Lung (tissue), 12 donors: ENCODE results near the gene DENND2D. TPM values are rescaled to one million over a fixed set of nuclear protein-coding genes. Genes with fewer than 3 reads are reported as not detected.

ENCODE experiments used
- ATAC-seq: fragments of 200-7000 bp; cut with Tn5 transposase; one replicate; pipeline ENCODE4 v1.9.1; 2020; ENCODE audit warnings: moderate number of reproducible peaks; ENCODE audit not compliant: insufficient read depth, low FRiP score
- DNase-seq, 3 donors: peaks; one replicate each; pipeline ENCODE4 v3.0.0-alpha.2; 2013 to 2017
- H3K27ac ChIP-seq, 2 donors: one replicate each; pipeline ENCODE4 v1.5.1; 2013; ENCODE audit warnings: mild to moderate bottlenecking in 2 of 2, moderate library complexity in 2 of 2, control low read depth in 1 of 2, inconsistent platforms in 1 of 2, low read depth in 1 of 2, low read length in 1 of 2
- H3K27me3 ChIP-seq, 3 donors: one replicate each; pipeline ENCODE4 v1.5.1; 2013; ENCODE audit warnings: low read length in 2 of 3; ENCODE audit not compliant: control insufficient read depth in 3 of 3, insufficient read depth in 3 of 3
- H3K36me3 ChIP-seq, 4 donors: one replicate each; pipeline ENCODE4 v1.5.1; 2013; ENCODE audit warnings: low read length in 4 of 4, mild to moderate bottlenecking in 1 of 4, moderate library complexity in 1 of 4; ENCODE audit not compliant: control insufficient read depth in 4 of 4, insufficient read depth in 4 of 4
- H3K4me1 ChIP-seq, 5 donors: one replicate each; pipeline ENCODE4 v1.5.1; 2013; ENCODE audit warnings: low read length in 5 of 5, mild to moderate bottlenecking in 2 of 5, moderate library complexity in 1 of 5; ENCODE audit not compliant: control insufficient read depth in 5 of 5, insufficient read depth in 5 of 5
- H3K4me3 ChIP-seq: one replicate; pipeline ENCODE4 v1.5.1; 2013; ENCODE audit warnings: mild to moderate bottlenecking, control low read depth, moderate library complexity
- H3K9ac ChIP-seq, 2 donors: one replicate each; pipeline ENCODE4 v1.5.1; 2013; ENCODE audit warnings: low read length in 2 of 2, control low read depth in 1 of 2; ENCODE audit not compliant: insufficient read depth in 1 of 2
- H3K9me3 ChIP-seq, 4 donors: one replicate each; pipeline ENCODE4 v1.5.1; 2013; ENCODE audit warnings: low read length in 3 of 4, mild to moderate bottlenecking in 1 of 4, moderate library complexity in 1 of 4; ENCODE audit not compliant: control insufficient read depth in 4 of 4, insufficient read depth in 3 of 4
- WGBS, 2 donors: extraction: QIAGEN DNeasy Blood & Tissue Kit; methylation state at CpG; one replicate each; pipeline ENCODE4 v1.1.7; 2013; 5-methylcytosine and 5-hydroxymethylcytosine counted together
- polyA plus RNA-seq, 2 donors: library from polyadenylated mRNA; stranded (reverse); fragments of 200-250 nt; gene quantifications; one replicate each; pipeline ENCODE4 v1.2.1, GENCODE V29; 2013
- total RNA-seq, 2 donors: library from RNA; depleted of rRNA in 1 of 2; stranded (reverse); fragments of >200 nt in 1 of 2; gene quantifications; one replicate each; pipeline ENCODE4 v1.2.1, GENCODE V29; 2014 to 2021
- TF ChIP-seq, protein P1 (sequence below): IDR thresholded peaks from 2 replicates; pipeline ENCODE4 v1.5.1; 2012; ENCODE audit warnings: mild to moderate bottlenecking; ENCODE audit errors: control extremely low read depth, extremely low read depth
- donor health status: control.
- donor health status: control.
- donor health status: Bipolar disorder and iron deficiency.
- donor health status: healthy.
- donor health status: DM: yes; HTN: yes; CAD: no.

The DENND2D gene
- total and polyA plus RNA-seq, 4 donors, result 39.3 to 71.7 (median 55.5) TPM

GRCh38 chr1:111227434-111227833 is 27.0 kb upstream of the DENND2D start, which contains the start of gene CHI3L2:
Gene CHI3L2, plus strand, starts transcription at chr1:111227713. Its CDS starts 17 bp downstream, at chr1:111227730.
- no peaks in the 10 kb centered on the region for H3K36me3 ChIP-seq
- TF ChIP-seq, protein P1, sequence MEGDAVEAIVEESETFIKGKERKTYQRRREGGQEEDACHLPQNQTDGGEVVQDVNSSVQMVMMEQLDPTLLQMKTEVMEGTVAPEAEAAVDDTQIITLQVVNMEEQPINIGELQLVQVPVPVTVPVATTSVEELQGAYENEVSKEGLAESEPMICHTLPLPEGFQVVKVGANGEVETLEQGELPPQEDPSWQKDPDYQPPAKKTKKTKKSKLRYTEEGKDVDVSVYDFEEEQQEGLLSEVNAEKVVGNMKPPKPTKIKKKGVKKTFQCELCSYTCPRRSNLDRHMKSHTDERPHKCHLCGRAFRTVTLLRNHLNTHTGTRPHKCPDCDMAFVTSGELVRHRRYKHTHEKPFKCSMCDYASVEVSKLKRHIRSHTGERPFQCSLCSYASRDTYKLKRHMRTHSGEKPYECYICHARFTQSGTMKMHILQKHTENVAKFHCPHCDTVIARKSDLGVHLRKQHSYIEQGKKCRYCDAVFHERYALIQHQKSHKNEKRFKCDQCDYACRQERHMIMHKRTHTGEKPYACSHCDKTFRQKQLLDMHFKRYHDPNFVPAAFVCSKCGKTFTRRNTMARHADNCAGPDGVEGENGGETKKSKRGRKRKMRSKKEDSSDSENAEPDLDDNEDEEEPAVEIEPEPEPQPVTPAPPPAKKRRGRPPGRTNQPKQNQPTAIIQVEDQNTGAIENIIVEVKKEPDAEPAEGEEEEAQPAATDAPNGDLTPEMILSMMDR, result no peak
- H3K4me3 ChIP-seq, result no peak within 1 kb of the TSS
- H3K27ac ChIP-seq, result no peak within 1 kb of the TSS
- ATAC-seq (peak; percentile 51), DNase-seq (no peak)
- H3K9ac ChIP-seq, result no peak within 1 kb of the TSS
- H3K9me3 ChIP-seq, result no peaks in the 10 kb centered on the region
- H3K4me1 ChIP-seq, result peaks cover 0 to 5% (median 0%) of the 10 kb centered on the region in 5 donors
- whole genome bisulfite sequencing, 2 donors, result 45 to 46% methylated on average over 3 of the region's 3 CpGs
- H3K27me3 ChIP-seq, result no peaks in the 10 kb centered on the region

- WGBS, 2 donors, result 59 to 67% methylated on average over 6 of the region's 6 CpGs
- Histone ChIP-seq H3K9ac (no peak overlapping the region), H3K27ac (no peak overlapping the region), H3K4me1 (peaks cover 0 to 8% (median 0%) of the 10 kb centered on the region in 5 donors), H3K4me3 (no peak overlapping the region), H3K36me3 (no peaks in the 10 kb centered on the region), H3K27me3 (no peaks in the 10 kb centered on the region), H3K9me3 (no peaks in the 10 kb centered on the region)
- ATAC-seq (no peak), DNase-seq (peak in 2 of 3 donors; percentile 33 to 43)
- TF ChIP-seq, protein P1, result no peak
These were observed 25.4 kb upstream of the DENND2D start for GRCh38 chr1:111225717-111226400.

DNA sequence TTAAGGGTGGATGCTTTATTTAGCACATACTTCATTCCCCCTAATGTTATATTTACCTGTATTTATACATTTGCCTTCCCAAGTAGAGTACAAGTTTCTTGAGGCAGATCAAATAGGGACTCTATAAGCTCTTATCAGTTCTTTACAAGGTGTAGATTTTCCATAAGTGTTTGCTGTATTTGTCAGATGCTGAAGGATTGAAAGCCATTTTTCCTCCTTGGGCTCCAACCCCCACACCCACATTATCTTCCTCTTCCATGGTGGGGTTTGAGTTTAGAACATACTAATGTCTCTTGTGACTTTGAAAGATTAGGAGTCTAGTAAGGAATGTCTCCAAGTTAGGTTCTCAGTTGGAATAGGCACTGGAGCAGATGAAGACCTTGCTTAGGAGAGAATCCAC is 24.6 kb upstream of the DENND2D start:
- Histone ChIP-seq H3K27ac (no peak overlapping the region), H3K9ac (no peak overlapping the region), H3K27me3 (no peaks in the 10 kb centered on the region), H3K4me1 (peaks cover 0 to 8% (median 0%) of the 10 kb centered on the region in 5 donors), H3K4me3 (no peak overlapping the region), H3K36me3 (no peaks in the 10 kb centered on the region), H3K9me3 (no peaks in the 10 kb centered on the region)
- DNase-seq, result no peak
- no peak for ATAC-seq
- TF ChIP-seq, protein P1, result no peak
